Raji (cell line): Measurements from ENCODE around the gene CD83.

Experiments used
- POLR2A ChIP-seq: IDR thresholded peaks from 2 replicates; pipeline ENCODE4 v1.6.1; 2011; ENCODE audit warnings: low read depth, low read length, control low read depth; ENCODE audit not compliant: insufficient read depth

The CD83 gene

GRCh38 chr6:14149739-14150130, 32.2 kb downstream of the CD83 start:
- no peak for TF ChIP-seq POLR2A

- no peak for TF ChIP-seq POLR2A
These were observed 34.2 kb downstream of the CD83 start for GRCh38 chr6:14151773-14152172.

DNA sequence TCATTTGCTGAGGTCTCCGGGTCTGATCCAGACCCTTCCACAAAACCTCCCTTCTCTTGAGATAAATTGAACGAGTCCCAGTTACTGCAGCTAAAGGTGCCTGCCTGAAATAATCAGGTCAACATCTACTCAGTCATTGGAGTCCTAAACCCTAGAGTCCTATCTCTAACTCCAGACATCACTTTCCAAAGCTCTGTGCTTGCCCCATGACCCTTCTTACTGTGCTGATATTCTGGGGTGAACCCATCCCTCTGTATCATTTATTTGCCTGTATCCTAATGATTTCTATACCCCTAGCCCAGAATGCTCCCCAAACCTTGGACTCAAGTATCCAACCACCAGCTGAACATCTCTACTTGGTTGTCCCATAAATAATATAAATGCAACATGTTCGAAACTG, 35.7 kb downstream of the CD83 start:
- no peak for TF ChIP-seq POLR2A

DNA sequence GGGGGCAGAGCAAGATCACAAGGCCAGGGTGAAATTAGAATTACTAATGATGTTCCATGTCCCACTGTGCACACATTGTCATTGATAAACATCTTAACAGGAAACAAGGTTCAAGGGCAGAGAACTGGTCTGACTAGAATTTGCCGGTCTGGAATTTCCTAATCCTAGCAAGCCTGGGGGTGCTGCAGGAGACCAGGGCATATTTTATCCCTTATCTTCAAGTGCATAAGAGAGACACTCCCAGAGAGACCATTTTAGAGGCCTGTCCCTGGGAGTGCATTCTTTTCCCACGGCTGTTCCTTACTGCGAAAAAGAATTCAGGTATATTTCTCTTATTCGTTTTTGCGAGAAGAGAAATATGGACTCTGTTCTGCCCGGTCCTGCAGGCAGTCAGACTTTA, 41.5 kb downstream of the CD83 start:
- TF ChIP-seq POLR2A = no peak

- TF ChIP-seq POLR2A = no peak
These were observed 45.3 kb downstream of the CD83 start for GRCh38 chr6:14162826-14163225.

GRCh38 chr6:14165091-14165490, 47.5 kb downstream of the CD83 start:
- TF ChIP-seq POLR2A = no peak

DNA sequence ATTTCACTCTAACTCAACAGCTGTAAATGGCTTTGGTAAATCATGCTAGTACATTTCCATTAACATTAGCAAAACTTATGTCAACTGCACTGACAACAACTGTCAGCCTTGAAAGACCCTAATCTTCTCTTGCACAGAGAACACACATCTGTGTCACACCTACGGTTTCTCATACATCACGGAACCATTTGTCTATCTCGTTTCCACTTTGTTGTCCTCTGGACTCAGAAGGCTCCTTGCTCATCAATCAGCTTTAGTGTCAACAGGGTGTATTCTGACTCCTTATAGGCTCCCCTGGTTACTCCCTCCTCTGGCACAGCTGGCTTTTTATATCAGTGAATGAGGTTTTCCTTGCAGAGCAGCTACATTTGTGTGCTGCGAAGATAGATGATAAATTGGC, 49.3 kb downstream of the CD83 start:
- TF ChIP-seq POLR2A = no peak

DNA sequence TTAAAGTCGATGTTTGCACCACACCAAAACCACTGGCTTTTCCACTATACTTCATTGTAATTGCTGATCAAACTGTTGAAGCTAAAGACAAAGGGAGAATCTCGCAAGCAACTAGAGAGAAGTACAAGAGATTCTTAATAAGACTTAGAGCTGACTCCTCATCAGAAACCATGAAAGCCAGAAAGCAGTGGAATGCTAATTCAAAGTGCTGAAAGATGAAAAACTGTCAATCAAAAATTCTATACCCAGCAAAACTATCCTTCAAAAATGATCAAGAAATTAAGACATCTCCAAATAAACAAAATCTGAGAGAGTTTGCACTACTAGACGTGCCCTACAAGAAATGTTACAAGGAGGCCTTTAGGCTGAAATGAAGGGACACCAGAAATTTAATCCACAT, 52.6 kb downstream of the CD83 start:
- no peak for TF ChIP-seq POLR2A

GRCh38 chr6:14172562-14172961, 55.0 kb downstream of the CD83 start:
- no peak for TF ChIP-seq POLR2A

- no peak for TF ChIP-seq POLR2A
These were observed 56.7 kb downstream of the CD83 start for GRCh38 chr6:14174226-14174625.

- no peak for TF ChIP-seq POLR2A
These were observed 57.4 kb downstream of the CD83 start for GRCh38 chr6:14174996-14175395.

GRCh38 chr6:14176429-14176828, 58.9 kb downstream of the CD83 start:
- TF ChIP-seq POLR2A = no peak

- TF ChIP-seq POLR2A = no peak
These were observed 60.0 kb downstream of the CD83 start for GRCh38 chr6:14177413-14178082.

GRCh38 chr6:14178083-14178445, 60.5 kb downstream of the CD83 start:
- no peak for TF ChIP-seq POLR2A

- TF ChIP-seq POLR2A = no peak
These were observed 63.0 kb downstream of the CD83 start for GRCh38 chr6:14180609-14181008.

DNA sequence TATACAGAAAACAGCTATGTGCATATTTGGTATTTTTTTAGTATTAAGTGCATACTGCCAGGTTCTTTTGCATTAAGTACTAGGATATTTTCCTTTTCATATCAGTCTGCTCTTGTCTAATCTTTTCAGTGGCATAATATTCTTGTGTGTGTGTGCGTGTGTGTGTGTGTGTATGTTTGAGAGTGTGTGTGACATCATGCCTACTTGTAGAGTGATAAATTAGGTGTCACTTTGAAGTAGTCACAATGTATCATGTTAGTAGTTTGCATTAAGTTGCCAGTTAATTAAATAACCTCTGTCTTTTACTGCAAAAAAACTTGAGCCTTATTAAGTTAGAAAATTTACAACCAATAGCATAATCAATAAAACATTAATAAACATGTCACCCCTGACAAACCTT, 65.3 kb downstream of the CD83 start:
- no peak for TF ChIP-seq POLR2A
